Globus pallidus (tissue), 1 donor: ENCODE data around the gene SPTLC3.

Experiments used
- DNase-seq: peaks from one replicate; pipeline ENCODE4 v3.0.0-alpha.2; 2015; ENCODE audit warnings: low spot score

SPTLC3 gene

DNA sequence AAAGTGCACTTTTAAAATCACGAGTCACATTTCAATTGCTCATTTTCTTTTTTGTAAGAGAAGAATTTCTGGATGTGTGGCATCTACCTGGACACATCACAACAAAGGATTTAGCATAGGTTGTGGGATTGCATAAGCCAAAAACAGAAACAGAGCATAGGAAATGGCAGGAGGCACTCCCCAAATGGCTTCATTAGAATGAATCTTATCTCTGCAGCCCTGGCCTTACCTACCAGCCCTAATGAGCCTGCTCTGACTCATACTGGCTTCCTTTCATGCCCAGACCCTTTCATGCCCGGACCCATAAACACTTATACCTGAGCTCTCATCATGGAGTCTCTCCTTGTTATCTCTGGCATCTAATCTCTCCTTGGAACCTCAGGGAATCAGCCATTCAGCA lies 23.9 kb upstream of the SPTLC3 start:
- DNase-seq: no peak

DNA sequence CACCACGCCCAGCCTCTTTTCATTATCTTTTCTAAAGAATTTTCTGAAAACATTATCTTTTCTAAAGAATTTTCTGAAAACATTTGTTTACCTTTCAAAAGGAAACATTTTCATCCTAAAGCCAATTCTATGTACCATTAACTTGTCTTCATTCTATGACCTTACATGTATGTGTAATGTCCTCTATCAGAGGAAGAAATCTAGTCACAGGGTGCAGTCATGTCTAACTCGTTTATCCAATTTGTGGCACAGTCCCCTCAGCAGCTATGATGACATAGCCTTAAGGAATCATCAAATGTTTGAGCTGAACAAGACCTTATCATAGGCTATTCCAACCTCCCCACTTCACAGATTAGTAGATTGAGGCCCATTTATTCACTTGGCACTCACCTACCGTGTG lies 21.5 kb upstream of the SPTLC3 start:
- DNase-seq: no peak

DNA sequence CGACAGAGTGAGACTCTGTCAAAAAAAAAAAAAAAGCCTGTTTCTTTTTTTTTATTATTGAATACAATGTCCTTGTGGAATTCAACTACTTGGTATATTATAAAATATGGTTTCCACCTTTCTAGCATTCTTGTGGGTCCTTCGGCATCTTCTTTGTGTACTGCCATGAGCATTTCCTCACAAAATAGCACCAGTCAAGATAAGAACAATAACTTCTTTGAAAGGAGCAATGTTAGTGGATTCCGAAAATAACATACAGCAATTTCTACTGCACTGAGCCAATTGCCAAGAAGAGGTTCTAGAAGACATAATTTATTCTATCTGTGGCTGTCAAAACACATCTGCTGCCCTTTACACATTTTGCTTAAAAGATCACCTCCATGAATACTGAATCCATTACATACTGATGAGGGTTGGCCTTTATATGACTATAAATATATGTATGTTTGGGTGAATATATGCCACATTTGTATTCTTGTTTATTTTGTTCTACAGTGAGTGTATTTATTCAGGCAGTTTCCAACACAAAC lies 19.1 kb upstream of the SPTLC3 start:
- DNase-seq: no peak

GRCh38 chr20:12997128-12997655 lies 11.6 kb upstream of the SPTLC3 start:
- no peak for DNase-seq

- no peak for DNase-seq
Observed at GRCh38 chr20:12998046-12998445, 10.7 kb upstream of the SPTLC3 start.

DNA sequence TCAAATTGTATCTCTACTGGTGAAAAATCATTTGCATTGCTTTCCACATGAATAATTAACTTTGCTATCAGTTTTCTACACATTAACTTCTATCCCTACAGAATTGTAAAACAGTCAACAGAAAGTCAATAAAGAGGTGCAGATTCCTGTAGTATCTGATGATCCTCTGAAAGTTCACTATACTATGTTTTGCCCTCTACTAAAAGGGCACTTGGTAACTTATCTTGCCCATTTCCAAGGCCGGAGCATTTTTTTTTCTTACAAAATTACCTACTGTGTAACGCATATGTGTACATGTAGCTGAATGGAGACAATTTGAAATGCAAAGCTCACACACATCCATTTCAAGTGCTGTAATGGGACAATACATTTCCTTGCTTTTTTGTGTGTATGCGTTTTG lies 9.6 kb upstream of the SPTLC3 start:
- no peak for DNase-seq

GRCh38 chr20:13002251-13002650 lies 6.5 kb upstream of the SPTLC3 start:
- no peak for DNase-seq

DNA sequence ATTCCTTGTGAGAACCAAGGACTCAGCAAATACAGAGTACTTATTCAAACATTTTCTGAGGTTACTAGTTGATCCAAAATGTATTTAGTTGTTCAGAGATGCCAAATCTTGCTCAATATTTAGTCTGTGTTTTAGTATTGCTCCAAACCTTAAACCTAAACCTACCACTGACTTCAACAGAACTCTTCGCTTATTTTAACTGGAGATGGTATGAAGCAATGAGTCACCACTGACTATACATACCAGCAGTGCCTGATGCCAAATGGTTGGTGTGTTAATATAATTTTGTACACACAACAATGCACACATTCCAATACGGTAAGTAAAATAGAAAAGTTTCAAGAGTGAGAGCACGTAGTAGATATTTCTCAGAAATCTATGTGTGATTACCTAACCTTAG lies 1.9 kb upstream of the SPTLC3 start:
- no peak for DNase-seq

GRCh38 chr20:13007596-13007995 lies 1.2 kb upstream of the SPTLC3 start:
- no peak for DNase-seq

DNA sequence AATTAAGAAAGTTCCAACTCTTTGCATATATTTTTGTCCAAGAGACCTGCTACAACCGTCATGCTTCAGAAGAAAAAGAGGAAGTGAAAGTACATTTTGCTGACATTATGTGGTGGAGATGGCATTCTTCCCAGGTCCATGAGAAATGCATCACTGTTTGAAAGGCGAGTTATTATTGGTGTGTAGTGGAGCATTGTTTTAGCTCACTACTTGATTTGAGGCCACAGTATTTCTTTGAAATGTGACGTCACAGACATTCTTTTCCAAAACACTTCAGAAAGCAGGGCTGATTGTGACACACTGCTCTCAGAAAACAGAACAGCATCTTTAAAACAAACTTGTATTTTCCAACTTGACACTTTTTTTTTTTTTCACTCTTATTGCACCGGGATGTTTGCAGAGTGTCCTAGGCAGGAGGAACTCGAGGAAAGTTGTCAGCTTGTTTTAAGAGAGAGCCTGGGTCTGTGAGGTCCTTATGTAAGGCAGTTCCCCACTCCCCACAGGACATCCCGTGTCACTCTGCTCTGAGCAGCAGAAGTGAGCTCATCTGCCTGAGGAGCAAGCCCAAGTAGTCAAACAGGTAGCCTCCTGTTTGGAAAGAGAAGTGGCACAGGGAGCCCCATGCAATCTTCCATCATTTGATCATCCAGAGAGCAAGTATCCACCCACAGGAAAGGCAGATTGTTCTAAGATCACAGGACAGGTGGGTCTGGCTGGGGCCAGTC lies 1.1 kb downstream of the SPTLC3 start:
- peak; percentile 64 for DNase-seq

DNA sequence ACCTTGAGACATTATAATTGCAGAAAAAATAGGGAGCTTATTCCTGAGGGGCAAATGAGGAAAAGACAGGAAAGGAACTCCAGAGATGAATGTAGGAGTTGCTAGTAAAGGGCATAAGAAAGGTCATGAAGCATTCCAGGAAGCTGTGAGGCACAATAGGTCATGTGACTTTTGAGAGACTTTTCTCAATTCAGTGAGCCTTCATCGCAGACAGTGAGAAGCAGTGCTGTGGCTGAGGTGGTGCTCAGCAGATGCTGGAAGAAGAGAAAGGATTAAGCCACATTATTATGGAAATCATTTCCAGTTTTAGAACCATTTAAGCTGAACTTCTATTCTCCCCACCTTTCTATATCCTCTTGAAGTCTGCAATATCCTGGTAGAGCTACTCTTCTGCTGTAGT lies 4.1 kb downstream of the SPTLC3 start:
- DNase-seq: no peak

DNA sequence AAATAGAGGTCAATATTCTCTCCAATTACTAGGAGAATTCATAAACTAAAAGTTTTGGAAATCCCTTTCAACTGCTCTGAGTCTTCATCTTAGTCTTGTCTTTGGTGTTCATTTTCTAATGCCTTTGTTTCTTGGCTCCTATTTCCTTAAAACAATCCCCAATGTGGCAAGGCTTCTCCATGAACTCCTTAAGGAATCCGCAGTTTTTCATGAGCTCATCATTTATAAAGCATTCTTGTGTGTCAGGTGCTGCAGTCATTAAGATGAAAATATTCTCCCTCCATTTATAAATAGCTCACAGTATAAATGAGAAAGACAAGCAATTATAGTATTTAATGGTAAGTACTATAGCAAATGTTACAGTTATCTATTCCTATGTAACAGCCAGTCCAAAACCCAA lies 4.6 kb downstream of the SPTLC3 start:
- DNase-seq: no peak

DNA sequence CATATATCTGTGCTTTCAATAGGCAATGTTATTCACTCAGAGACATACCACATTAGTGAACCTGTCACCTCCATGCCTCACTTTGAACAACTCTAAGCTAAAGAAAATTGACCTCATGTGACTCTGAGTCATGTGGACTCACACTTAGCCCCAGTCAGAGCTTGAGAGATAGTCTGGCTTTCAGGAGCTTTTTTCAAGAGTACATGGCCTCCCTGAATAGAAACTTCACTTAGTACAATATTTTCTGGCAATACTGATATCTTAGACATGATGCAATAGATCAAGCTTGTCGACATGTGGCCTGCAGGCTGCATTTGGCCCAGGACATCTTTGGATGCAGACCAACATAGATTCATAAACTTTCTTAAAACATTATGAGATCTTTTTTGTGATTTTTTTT lies 8.5 kb downstream of the SPTLC3 start:
- no peak for DNase-seq

GRCh38 chr20:13017883-13018535 lies 9.2 kb downstream of the SPTLC3 start:
- no peak for DNase-seq

GRCh38 chr20:13021205-13021970 lies 12.6 kb downstream of the SPTLC3 start:
- no peak for DNase-seq

- no peak for DNase-seq
Observed at GRCh38 chr20:13022401-13023155, 13.8 kb downstream of the SPTLC3 start.

DNA sequence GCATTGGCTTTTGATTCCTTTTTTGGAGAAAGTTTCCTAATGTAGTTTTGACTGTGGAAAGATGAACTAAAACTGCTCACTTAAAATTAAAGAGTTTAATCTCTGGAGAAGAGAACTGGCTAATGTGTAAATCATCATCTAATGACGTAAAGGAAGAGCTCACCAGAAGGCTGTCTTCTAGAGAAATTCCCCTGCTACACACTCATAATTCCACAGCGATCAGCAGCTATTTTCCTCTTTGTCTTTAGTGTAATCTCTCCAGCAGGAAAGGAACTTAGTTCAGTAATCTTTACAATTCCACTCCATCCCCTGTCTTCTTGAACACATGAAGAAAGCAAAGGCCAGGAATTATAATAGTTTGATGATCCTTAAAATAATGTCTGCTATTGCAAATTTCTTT lies 15.8 kb downstream of the SPTLC3 start:
- DNase-seq: no peak

- DNase-seq: no peak
Observed at GRCh38 chr20:13025181-13025580, 16.4 kb downstream of the SPTLC3 start.

DNA sequence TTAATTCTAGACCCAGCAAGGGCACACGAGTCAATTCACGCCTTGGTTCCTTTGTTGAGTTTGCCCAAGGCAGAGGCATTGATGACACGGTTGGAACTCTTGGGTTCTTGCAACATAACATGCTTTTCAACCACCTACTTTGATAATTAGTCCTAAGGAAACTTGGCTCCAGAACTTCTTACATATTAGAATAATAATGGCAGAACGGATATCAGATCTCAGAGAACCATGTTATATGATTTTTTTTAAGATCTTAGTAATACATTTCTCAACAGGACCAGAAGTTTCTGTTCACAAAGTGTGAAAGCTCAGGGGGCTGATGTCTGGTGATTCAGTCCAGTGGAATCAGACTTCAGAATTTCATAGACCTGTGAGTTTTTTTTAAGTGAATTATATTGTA lies 19.2 kb downstream of the SPTLC3 start:
- no peak for DNase-seq

GRCh38 chr20:13028673-13029072 lies 19.9 kb downstream of the SPTLC3 start:
- DNase-seq: no peak

- DNase-seq: no peak
Observed at GRCh38 chr20:13029687-13030375, 21.1 kb downstream of the SPTLC3 start.
